GM12891 (cell line): ENCODE data around the gene EPS8L3.

ENCODE experiments used
- POLR2A ChIP-seq: IDR thresholded peaks from 2 replicates; pipeline ENCODE4 v1.6.1; 2011; ENCODE audit warnings: low read depth, low read length, control low read depth
- POLR2AphosphoS5 ChIP-seq: IDR thresholded peaks from 2 replicates; pipeline ENCODE4 v1.6.1; 2011; ENCODE audit warnings: low read depth, low read length, control low read depth
- SPI1 ChIP-seq: IDR thresholded peaks from 2 replicates; pipeline ENCODE4 v1.6.1; 2011; ENCODE audit warnings: low read depth, low read length, control low read depth
- TAF1 ChIP-seq: IDR thresholded peaks from 2 replicates; pipeline ENCODE4 v1.6.1; 2011; ENCODE audit warnings: low read depth, low read length, control low read depth

- no peak for TF ChIP-seq POLR2A
- no peak for TF ChIP-seq POLR2AphosphoS5
- no peak for TF ChIP-seq TAF1
- no peak for TF ChIP-seq SPI1
Measured at GRCh38 chr1:109776206-109776835, 12.6 kb upstream of the EPS8L3 start.
